Effector CD4-positive, alpha-beta T cell (primary cell): Measurements from ENCODE around the gene SLC43A3.
"Not testable (repeated sequence)": the region's sequence is repeated elsewhere in the genome, so short reads cannot be mapped to it uniquely, and the experiment has no call there.

ENCODE experiments used
- DNase-seq: peaks from one replicate; pipeline ENCODE4 v3.0.0-alpha.2; 2020

SLC43A3 gene

DNA sequence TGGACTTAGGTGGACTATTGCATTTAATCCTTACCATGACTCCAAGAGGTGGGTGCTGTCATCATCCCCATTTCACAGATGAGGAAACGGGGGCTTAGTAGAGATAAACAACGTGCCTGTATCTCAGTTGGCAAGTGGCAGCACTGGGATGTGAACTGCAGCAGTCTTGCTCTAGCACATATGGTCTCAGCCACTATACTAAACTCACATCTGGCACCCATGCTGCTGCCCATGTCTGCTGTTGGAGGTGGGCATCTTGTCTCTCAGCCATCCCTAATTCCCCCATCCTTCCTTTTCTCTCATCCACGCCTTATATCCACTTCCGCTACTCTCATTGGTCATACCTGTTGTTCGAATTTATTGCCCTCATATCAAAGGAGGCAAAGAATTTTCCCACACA lies 49.8 kb downstream of the SLC43A3 start:
- DNase-seq = no peak

DNA sequence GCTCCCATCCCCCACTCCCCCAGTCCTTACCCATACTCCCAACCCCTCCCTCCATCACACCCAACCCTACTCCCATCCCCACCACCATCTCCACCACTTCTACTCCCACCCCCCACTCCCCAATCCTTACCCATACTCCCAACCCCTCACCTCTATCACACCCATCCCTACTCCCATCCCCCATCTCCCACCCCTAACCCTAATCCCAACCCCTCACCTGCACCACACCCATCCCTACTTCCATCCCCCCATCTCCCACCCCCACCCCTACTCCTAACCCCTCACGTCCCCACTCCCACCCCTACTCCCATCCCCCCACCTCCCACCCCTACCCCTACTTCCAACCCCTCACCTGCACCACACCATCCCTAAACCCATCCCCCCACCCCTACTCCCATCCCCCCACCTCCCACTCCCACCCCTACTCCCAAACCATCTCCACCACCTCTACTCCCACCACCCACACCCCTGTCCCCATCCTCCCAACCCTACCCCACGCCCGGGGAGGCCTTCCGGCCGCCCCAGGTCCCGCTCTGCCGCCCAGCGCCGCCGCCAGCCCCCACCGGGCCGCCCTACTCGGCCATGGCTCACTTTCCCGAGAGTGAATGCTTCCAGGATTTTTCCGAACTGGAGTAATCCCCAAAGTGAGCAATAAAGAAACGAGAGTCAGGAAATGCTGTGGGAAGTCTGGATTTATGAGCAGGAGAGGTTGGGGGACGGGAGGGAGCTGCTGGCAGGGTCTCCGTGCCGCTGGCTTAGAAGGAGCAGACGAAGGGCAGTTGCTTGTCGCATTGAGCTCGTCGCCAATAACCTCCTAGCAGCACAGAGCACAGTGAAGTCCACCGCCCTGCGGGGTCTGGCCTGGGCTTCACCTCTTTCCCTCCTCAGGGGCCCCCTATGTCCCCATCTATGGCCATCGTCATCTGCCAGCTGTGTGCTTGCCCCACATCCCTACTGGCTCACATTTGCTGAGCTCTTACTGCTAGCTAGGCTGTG lies 50.5 kb downstream of the SLC43A3 start:
- no peak for DNase-seq

DNA sequence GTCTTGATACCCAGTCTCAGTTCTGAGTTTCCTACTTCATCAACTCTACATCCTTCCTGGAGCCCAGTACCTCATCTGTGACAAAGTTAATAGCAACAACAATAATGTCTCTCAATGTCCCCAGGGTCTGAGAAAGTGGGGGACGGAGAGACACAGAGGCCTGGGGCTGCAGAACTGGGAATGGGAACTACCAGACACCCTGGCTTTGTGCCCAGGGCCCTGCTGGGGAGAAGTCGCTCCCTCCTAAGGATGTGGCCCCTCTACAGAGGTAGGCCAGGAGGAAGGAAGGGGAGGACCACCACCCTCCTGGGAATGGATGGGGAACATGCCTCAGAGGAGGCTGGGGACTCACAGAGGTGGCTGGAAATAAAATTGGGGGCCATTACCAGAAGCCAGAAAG lies 51.4 kb downstream of the SLC43A3 start:
- no peak for DNase-seq

DNA sequence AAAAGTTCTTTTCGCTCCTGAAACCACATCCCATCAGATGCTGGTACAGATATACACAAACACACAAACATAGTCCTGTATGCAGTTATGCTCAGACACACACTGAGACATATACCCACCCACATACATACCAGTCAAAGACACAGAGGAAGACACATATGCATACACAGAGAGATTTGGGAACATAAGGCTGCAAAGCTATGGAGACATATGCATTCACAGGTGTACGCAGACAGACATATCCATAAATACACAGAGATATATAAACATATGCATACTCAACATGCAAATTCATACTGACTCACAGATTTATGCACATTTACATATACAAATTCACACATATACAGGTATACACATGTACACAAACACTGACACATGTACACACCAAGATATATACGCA lies 52.0 kb downstream of the SLC43A3 start:
- DNase-seq = no peak

DNA sequence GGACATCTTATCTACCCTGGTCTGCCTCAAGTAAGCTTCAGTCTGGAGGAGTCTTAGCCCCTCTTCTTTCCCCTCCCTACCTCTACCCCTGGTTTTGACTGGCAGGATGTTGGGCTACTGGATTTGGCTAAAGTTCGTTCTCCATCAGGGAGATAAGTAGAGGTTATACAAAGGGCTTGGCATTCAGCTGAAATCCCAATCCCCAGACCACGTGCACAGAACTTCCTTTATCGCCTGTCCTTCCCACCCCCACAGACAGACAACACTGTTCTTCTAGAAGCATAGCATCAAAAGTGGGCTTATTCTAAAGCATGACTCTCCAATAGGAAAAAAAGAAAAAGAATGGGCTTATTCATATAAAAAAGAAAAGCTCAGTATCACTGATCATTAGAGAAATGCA lies 53.8 kb downstream of the SLC43A3 start:
- no peak for DNase-seq

DNA sequence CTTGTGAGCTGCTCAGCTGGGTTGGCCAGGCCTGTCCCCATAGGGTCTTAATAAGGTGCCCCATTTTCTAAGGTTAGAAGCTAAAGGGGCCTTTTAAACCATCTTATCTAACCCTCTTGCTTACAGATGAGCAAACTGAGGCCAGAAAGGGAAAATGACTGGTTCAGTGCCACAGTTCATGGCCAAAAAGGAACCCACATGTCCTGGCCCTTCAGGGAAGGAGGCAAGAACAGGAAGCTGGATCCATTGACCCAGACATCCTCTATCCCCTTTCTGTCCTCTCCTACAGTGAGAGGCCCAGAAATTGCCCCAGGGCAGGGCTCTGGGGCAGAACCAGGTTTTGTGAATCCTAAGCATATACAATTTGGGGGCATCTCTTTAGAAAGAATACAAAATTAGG lies 56.0 kb downstream of the SLC43A3 start:
- no peak for DNase-seq

DNA sequence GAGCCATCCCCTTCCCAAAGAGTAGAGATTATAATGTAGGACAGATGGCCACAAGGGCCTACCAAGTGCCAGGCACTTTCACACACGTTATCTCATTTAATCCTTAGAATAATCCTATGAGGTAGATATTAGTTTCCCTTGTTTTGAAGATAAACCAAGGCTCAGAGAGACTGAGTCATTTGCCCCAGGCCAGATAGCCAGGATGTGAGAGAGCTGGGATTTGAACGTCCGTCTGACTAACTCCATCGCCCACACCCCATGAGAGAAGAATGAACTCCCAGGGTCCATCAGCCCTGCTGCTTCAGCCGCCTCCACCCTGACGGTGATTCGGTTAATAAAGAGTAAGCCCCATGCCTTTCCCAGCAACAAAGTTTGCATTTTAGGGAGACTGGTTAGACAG lies 56.7 kb downstream of the SLC43A3 start:
- no peak for DNase-seq

DNA sequence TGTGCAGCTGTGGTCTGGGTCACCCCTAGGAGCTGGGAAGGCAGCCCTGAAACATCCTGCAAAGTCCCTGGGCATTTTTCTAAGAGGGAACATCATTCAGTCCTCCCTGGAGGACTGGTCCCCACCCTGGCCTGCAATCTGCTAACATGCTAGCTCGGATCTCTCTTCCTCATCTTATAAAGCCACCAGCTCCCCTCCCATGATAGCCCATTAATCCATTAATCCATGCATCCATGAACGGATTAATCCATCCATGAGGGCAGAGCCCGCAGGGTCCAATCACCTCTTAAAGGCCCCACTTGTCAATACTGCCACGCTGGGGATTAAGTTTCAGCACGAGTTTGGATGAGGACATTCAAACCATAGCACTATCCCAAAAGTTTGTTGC lies 58.1 kb downstream of the SLC43A3 start:
- no peak for DNase-seq

- no peak for DNase-seq
Measured at GRCh38 chr11:57368106-57368844, 58.6 kb downstream of the SLC43A3 start.

GRCh38 chr11:57364851-57365660 lies 61.9 kb downstream of the SLC43A3 start:
- DNase-seq = no peak

GRCh38 chr11:57363131-57364080 lies 63.5 kb downstream of the SLC43A3 start:
- no peak for DNase-seq

- DNase-seq = no peak
Measured at GRCh38 chr11:57361926-57362325, 65.0 kb downstream of the SLC43A3 start.

- not testable (repeated sequence) for DNase-seq
Measured at GRCh38 chr11:57361420-57361819, 65.5 kb downstream of the SLC43A3 start.

GRCh38 chr11:57360991-57361390 lies 65.9 kb downstream of the SLC43A3 start:
- DNase-seq = no peak

GRCh38 chr11:57359896-57360690 lies 66.8 kb downstream of the SLC43A3 start:
- no peak for DNase-seq

DNA sequence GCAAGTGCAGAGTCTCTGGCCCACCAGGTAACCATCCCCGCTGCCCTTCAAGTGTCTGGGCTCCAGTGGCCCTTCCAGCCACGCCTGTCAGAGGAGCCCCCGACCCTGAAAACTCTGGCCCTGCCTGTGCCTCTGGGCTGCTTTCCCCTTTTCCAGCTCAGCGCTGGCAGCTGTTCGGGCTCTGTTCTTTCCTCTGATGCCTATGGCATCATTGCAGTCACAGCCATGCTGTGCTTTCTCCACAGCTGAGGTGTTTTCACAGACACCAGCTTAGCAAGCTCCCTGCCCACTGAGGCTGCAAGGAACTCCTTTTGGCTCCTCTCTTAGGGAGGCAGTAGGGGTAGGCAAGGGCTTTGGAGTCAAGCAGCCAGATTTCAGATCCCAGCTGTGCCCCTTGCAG lies 67.5 kb downstream of the SLC43A3 start:
- DNase-seq = no peak

- DNase-seq = no peak
Measured at GRCh38 chr11:57358991-57359390, 67.9 kb downstream of the SLC43A3 start.

- no peak for DNase-seq
Measured at GRCh38 chr11:57358543-57358961, 68.4 kb downstream of the SLC43A3 start.

DNA sequence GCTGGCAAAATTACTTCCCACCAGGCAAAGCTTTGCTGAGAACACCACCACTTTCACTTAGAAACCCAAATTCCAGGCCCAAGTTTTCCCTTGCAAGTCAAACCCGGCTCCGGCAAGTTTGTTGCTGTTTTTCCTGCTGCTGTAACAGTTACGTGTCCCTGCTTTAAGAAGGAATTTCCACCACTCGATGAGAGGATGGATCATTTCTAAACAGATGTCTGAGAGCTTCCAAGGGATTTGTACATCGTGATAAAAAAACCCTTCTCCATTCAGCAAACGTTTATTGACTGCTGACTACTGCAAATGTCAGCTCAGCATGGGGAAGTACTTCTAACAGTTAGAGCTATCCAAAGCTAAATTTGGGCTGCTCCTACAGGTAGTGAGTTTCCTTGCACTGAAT lies 69.1 kb downstream of the SLC43A3 start:
- no peak for DNase-seq

- DNase-seq = no peak
Measured at GRCh38 chr11:57357310-57357709, 69.6 kb downstream of the SLC43A3 start.
